ENCODE measurements around the gene DMXL1.

DMXL1 gene

DNA sequence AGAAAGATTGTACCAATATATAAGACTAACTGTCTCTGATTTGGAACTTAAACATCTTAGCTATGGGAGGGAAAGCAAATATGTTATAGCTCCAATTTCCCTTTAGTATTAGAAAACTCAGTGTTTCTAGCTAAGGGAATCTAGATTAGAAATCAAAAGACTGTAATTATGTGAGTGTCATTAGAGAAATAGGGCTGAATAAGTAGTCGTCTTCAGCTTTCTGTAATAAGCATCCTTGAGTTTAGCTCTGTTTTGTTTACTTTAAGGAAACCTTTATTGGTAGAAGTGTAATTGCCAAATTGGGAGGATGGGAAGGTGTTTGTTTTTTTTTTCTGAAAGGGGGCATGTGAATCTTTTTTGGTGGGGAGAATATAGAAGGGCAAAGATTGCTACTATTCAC, 5.2 kb downstream of the DMXL1 start:
- TF ChIP-seq, protein P1, sequence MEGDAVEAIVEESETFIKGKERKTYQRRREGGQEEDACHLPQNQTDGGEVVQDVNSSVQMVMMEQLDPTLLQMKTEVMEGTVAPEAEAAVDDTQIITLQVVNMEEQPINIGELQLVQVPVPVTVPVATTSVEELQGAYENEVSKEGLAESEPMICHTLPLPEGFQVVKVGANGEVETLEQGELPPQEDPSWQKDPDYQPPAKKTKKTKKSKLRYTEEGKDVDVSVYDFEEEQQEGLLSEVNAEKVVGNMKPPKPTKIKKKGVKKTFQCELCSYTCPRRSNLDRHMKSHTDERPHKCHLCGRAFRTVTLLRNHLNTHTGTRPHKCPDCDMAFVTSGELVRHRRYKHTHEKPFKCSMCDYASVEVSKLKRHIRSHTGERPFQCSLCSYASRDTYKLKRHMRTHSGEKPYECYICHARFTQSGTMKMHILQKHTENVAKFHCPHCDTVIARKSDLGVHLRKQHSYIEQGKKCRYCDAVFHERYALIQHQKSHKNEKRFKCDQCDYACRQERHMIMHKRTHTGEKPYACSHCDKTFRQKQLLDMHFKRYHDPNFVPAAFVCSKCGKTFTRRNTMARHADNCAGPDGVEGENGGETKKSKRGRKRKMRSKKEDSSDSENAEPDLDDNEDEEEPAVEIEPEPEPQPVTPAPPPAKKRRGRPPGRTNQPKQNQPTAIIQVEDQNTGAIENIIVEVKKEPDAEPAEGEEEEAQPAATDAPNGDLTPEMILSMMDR (IDR thresholded peaks at IDR 0.05; ENCODE audit: borderline replicate concordance, insufficient read depth, low read depth, low read length): no peak
- no peak overlapping the region for H3K4me3 ChIP-seq (ENCODE audit: low read depth, low read length)

GRCh38 chr5:119077444-119077843, 6.6 kb downstream of the DMXL1 start:
- TF ChIP-seq, protein P1 (IDR thresholded peaks at IDR 0.05; ENCODE audit: borderline replicate concordance, insufficient read depth, low read depth, low read length): no peak
- no peak overlapping the region for H3K4me3 ChIP-seq (ENCODE audit: low read depth, low read length)

DNA sequence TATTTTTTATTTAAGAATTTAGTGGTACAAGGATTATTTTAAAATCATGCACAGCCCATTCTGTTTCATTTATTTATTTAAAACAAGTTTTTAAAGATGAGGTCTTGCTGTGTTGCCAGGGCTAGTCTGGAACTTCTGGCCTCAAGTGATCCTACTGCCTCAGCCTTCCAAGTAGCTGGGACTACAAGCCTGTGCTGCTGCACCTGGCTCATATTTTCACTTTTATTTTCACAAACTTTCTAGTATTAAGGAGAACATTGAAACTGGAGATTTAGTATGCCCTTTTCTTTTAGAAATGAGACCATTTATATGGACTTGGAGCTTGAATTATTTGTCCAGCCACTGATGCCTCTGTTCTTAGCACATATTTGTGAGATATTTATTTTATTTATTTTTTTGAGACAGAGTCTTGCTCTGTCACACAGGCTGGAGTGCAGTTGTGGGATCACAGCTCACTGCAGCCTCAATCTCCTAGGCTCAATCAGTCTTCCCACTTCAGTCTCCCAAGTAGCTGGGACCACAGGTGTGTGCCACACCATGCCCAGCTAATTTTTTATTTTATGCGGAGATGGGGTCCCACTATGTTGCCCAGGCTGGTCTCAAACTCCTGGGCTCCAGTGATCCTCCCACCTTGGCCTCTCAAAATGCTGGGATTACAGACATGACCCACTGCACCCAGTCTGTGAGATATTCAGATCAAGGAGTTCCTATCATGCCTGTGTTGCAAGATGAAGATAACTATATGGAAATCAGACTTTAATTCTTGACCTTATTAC, 7.4 kb downstream of the DMXL1 start:
- no peak overlapping the region for H3K4me3 ChIP-seq (ENCODE audit: low read depth, low read length)
- TF ChIP-seq, protein P1 (IDR thresholded peaks at IDR 0.05; ENCODE audit: borderline replicate concordance, insufficient read depth, low read depth, low read length): no peak

GRCh38 chr5:119078861-119079260, 8.0 kb downstream of the DMXL1 start:
- H3K4me3 ChIP-seq (ENCODE audit: low read depth, low read length): no peak overlapping the region
- TF ChIP-seq, protein P1 (IDR thresholded peaks at IDR 0.05; ENCODE audit: borderline replicate concordance, insufficient read depth, low read depth, low read length): no peak

DNA sequence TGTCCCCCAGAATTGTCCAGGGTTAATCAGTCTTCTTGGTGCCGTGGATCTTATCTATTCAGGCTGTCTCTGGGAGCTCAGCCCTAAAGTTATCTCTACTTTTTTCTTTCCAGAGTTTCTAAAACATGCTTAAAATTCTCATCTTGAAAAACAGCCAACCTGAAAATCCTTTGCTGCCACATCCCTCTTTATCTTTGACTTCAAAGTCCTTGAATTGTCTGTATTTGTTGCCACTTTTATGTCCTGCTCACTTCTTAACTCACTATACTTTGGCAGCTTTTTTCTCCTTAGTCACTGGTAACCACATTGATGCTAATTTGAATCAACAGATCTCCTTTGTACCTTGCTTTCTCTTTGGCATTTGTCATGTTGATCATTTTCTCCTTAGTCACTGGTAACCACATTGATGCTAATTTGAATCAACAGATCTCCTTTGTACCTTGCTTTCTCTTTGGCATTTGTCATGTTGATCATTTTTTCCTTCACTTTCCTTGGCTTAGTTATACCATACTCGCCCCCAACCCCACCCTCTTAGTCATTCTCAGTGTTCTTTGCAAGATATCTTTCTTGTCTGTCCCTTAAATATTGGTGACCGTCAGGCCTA, 8.5 kb downstream of the DMXL1 start:
- TF ChIP-seq, protein P1 (IDR thresholded peaks at IDR 0.05; ENCODE audit: borderline replicate concordance, insufficient read depth, low read depth, low read length): no peak
- no peak overlapping the region for H3K4me3 ChIP-seq (ENCODE audit: low read depth, low read length)

DNA sequence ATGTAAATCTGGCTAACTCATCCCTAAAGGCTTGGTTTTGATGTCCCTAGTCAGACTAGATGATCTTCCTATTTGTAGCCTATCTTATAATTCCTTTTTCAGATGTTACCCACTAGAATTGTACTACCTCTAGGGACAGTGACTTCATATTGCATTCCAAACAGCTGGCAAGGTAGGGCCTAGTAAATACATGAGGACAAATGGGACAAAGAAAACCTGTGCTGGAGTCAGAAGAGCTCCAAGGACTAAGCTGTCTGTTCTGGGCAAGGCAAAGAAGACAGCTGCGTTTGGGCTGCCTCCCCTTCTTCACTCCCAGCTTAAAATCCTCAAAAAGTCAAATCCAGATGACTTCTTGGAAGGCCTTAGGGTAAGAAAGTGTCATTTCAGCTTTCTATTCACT, 10.0 kb downstream of the DMXL1 start:
- TF ChIP-seq, protein P1 (IDR thresholded peaks at IDR 0.05; ENCODE audit: borderline replicate concordance, insufficient read depth, low read depth, low read length): no peak
- no peak overlapping the region for H3K4me3 ChIP-seq (ENCODE audit: low read depth, low read length)

GRCh38 chr5:119082691-119083090, 11.8 kb downstream of the DMXL1 start:
- no peak overlapping the region for H3K4me3 ChIP-seq (ENCODE audit: low read depth, low read length)
- TF ChIP-seq, protein P1 (IDR thresholded peaks at IDR 0.05; ENCODE audit: borderline replicate concordance, insufficient read depth, low read depth, low read length): no peak
